B cell (primary cell): Measurements from ENCODE around the gene ITPRIP.

ENCODE experiments used
- CTCF ChIP-seq: fragments of 200-600 bp; IDR thresholded peaks from one replicate; pipeline ENCODE4 v1.8.0; 2022; ENCODE audit warnings: antibody characterized with exemption, mild to moderate bottlenecking
- EZH2 ChIP-seq: IDR thresholded peaks from 2 replicates; pipeline ENCODE4 v1.6.1; 2012; ENCODE audit warnings: borderline replicate concordance, low read depth, mild to moderate bottlenecking, moderate library complexity, low read length; ENCODE audit not compliant: insufficient read depth, poor library complexity, severe bottlenecking

DNA sequence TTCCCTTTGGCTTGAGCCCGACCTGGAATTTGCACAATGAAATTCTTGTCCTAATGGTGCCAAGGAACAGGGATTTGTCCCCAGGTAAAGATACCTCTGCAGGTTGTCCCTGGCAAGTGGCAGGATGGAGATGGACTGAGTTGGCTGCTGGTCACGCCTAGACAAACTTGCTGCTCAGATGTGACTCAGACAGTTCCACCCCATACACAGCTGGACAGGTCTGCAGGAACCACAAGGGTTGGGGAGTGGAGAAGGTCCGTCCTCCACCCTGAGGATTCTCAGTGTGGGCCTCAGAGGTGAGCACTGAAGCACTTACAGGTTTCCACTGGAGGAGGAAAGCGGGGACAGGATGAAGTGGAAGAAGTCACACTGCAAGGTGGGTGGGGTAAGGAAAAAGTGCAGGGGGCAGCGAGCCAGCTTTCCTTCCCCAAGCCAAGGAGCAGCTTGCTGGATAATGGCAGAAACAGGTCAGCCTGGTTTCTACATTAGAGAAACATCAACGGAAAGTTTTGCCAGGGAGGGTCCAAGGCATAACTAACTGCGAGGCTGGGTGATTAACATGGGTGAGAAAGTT is 20.5 kb downstream of the ITPRIP start:
- TF ChIP-seq EZH2 (no peak), CTCF (no peak)
